HG02981 (cell line): ENCODE measurements around the gene KIF17.
A peak's percentile ranks its signal among the peaks of the same experiment; 100 is the strongest.

ENCODE experiments used
- ATAC-seq: cut with Tn5 transposase; IDR thresholded peaks from one replicate; pipeline ENCODE4 v1.9.1; 2021; ENCODE audit warnings: mild to moderate bottlenecking, moderate library complexity; ENCODE audit not compliant: unreplicated experiment

The KIF17 gene

DNA sequence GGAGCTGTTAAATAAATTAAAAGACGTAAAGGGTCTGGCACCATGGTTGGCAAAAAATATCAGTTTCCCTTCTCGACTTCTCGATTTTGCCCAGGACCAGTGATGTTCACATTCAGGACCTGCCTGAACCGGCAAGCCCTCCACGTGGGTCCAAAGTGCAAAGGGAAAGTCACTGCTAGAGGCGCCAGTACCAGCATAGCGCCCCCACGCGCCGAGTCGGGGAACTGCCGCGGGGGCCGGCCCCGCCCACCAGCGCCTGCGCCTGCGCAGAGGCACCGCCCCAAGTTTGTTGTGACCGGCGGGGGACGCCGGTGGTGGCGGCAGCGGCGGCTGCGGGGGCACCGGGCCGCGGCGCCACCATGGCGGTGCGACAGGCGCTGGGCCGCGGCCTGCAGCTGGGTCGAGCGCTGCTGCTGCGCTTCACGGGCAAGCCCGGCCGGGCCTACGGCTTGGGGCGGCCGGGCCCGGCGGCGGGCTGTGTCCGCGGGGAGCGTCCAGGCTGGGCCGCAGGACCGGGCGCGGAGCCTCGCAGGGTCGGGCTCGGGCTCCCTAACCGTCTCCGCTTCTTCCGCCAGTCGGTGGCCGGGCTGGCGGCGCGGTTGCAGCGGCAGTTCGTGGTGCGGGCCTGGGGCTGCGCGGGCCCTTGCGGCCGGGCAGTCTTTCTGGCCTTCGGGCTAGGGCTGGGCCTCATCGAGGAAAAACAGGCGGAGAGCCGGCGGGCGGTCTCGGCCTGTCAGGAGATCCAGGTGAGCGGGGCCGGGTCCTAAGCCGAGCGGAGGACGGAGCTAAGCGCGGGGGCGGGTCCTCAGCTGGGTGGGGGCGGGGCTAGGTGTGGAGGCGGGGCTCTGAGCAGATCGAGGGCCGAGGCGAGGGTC lies 84.4 kb downstream of the KIF17 start, which contains the start of gene PINK1:
Gene PINK1, plus strand, starts transcription at position 269 of the 875 bp plus-strand sequence. Its CDS starts 91 bp downstream, at position 360.
- peak; percentile 55 for ATAC-seq

DNA sequence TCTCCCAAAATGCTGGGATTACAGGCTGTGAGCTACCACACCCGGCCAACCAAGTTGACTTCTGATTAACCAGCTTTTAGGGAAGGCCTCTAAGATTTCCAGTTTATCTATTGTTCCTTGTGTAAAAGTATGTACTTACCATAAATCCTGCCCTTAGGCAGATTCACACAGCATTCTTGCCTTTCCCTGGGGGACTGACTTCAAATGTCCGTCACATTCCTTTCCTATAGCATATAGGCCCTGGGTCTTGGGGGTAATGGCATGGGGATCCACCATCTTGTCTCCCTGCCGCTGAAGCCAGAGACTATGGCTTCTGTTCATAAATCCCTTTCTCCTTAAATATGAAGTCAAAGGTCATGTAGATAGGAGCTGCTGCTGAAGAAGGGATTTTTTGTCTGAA lies 85.4 kb downstream of the KIF17 start:
- no peak for ATAC-seq

DNA sequence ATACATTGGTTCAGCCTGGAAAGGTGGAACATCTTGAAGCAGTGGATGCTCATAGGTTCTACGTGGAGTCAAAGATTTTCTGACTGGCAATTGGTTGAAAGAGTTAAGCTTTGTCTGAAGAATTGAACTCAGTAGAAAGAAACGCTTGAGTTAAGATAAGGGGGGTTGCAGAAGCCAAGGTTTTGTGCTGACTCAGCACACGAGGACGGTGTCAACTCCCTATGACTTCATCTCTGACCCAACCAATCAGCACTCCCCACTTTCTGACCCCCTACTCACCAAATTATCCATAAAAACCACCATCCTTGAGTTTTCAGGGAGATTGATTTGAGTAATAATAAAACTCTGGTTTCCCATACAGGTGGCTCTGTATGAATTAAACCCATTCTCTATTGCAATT lies 87.1 kb downstream of the KIF17 start:
- no peak for ATAC-seq

DNA sequence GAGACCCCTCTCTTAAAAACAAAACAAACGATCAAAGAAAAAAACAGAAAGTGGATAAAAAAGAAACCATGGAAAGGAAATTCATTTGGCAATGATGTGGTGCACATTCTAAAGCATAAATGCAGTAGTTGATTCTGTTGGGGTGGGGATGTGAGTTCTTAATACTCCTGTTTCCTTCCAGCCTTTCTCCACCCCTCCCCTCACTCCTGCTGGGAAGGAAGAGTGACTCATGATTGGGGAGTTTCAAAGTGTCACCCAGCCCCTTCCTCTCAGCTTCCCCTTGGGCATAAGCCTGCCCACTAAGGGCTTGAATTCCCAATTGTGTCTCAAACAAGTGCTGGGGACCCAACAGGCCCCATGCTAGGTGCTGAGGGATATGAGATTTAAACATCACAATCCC lies 91.3 kb downstream of the KIF17 start:
- ATAC-seq, result no peak

DNA sequence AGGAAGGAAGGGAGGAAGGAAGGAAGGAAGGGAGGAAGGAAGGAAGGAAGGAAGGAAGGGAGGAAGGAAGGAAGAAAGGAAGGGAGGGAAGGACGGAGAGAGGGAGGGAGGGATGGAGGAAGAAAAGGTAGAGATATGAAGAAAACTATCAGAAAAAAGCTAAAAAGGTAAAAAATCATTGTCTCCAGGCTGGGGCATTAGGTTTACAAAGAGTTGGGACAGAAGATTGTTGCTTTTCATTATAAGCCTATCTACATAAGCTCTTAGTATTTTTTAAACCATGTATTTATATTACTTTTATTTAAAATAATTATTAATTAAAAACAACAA lies 91.7 kb downstream of the KIF17 start:
- no peak for ATAC-seq

DNA sequence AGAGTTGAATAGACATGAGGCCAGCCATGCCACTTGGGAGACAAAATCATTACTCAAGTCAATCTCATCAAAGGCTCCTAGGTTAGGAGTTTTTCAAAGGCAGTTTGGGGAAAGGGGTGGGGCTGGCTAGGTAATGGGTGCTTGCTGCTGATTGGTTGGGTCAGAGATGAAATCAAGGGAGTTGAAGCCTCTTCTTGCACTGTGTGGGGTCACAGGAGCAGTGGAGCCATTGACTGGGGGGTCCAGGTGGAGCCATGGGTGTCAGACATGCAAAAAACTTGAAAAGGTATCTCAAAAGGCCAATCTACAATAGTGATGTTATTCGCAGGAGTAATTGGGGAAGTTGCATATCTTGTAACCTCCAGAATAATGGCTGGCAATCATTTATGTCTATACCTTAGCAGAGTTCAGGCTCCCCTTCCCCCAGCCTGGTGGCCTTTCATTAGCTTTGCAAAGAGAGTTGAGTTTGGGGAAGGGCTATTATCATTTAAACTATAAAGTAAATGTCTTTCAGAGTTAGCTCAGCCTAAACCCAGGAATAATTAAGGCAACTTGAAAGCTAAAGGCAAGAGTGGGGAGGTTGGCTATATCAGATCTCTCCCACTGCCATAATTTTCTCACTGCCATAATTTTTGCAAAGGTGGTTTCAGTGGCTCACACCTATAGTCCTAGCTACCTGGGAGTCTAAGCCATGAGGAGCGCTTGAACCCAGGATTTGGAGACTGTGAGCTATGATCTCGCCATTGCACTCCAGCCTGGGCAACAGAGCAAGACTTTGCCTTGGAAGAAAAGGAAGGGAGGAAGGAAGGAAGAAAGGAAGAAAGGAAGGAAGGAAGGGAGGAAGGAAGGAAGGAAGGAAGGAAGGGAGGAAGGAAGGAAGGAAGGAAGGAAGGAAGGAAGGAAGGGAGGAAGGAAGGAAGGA lies 92.4 kb downstream of the KIF17 start:
- no peak for ATAC-seq

DNA sequence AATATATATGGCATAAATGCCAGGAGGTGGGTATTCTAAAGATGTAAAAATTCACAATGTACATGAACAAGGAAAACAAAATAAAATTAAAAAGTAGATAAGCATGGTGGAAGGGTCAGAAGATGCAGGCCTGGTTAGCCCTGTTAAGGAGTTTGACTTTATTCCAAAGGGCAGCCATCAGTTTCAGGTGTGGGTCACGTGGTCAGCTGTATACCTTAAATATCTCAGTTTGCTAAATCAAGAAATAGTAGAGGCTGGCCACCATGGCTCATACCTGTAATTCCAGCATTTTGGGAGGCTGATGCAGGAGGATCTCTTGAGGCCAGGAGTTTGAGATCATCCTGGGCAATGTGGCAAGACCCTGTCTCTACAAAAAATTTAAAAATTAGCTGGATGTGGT lies 93.1 kb downstream of the KIF17 start:
- ATAC-seq, result no peak

DNA sequence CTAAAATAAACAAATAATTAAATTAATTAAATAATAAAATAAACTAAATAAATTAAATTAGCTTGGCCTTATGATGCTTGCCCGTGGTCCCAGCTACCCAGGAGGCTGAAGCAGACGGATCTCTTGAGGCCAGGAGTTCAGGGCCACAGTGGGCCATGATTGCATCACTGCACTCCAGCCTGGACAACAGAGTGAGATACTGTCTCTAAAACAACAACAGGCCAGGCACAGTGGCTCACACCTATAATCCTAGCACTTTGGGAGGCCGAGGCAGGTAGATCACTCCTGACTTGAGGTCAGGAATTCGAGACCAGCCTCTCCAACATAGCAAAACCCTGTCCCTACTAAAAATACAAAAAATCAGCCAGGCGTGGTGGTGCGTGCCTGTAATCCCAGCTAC lies 96.8 kb downstream of the KIF17 start:
- ATAC-seq, result no peak

DNA sequence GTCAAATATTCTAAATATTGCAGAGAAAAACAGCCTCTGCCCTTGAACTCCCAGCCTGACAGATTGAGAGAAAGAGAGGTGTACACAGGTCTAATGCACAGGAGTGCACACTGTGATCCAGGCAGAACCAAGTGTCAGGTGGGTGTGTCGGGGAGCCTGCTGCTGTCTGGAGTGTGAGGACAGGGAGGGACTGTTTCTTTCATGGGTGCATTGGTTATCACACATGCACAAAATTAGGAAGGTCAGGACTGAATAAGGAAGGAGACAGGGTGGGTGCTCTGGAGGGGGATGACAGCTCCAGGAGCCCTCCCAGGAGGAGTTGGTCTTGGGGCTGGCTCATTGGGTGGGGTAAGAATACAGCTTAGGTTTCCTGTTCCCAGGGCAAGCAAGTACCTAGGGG lies 97.8 kb downstream of the KIF17 start:
- no peak for ATAC-seq

DNA sequence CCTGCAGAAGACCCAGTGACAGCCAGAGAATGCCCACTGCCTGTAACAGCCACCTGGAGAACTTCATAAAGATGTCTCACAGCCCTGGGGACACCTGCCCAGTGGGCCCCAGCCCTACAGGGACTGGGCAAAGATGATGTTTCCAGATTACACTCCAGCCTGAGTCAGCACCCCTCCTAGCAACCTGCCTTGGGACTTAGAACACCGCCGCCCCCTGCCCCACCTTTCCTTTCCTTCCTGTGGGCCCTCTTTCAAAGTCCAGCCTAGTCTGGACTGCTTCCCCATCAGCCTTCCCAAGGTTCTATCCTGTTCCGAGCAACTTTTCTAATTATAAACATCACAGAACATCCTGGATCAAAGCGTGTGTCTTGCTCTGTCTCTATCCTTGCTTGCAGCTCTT lies 99.3 kb downstream of the KIF17 start:
- no peak for ATAC-seq

DNA sequence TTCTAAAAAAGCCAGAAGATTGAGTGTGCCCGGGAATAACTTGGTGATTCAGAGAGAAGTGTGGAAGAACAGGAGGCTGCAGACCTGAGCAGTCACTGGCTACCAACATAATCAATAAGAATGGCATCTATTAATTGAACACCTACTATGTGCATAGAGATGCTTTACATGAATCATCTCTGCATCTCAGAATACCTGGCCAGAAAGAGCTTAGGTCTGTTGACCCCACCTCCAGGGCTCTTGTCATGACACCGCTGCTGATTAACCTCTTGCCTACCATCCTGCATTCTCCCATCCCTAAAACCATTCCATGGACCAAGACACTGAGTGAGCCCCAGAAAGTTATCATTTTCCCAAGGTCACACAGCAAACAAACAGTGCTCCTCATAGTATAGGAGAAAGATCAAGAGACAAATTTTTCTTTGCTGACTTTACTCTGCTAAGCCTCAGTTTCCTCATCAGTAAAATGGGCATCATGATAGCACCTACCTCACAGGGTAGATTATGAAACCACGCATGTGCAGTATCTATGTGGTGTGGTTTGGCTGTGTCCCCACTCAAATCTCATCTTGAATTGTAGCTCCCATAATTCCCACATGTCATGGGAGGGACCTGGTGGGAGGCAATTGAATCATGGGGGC lies 100.8 kb downstream of the KIF17 start:
- ATAC-seq, result no peak

DNA sequence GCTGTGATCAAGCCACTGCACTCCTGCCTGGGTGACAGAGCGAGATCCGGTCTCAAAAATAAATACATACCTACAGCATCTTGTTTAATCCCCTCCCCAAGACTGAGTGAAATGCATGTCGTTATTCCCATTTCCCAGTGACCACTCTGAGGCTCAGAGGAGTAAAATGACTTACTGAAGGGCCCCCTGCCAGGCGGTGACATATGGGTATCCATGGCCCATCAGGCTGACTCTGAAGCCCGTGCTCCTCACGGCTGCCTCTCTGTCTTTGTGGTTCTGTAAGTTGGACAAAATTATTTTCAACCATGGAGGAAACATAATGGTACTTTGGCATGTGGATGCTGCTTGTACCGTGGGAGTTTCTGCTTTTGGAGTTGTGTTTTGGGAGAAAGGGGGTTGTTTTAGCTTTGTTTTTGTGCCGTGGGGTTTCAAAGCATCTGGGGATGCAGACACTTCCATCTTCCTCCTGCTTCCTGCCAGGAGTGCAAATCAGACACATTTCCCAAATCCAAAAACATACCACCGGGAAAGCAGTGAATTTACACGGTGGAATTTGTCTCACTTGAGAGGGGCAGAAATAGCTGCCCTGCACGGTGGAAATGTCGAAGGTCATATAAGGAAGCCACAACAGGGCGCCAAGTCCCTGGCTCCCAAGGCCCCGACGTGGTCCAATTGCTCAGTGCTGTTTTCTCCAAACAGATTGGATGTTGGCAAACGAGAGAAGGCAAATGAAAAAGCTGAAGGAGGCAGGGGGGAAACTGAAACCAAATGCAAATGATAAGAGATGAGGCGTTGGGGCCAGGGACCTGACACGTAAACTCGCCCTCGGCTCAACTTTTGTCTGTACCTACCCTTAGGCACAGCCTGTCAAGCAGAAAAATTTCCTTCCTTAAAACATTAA lies 101.6 kb downstream of the KIF17 start:
- ATAC-seq, result no peak

DNA sequence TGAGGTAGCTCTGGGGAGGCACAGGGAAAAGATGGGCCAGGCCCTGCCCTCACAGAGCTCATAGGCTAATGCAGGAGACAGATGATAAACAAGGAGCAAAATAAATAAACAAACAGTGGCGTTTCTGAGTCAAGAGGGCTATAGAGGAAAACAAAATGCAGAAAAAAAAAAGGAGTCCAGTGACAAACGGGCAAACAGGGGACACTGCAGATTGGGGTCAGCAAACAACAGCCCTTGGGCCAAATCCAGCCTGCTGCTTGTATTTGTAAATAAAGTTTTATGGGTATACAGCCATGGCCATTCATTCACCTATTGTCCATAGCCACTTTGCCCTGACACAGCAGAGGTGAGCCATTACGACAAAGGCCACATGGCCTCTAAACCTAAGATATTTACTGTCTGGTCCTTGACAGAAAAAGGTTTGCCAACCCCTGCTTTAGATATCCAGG lies 103.7 kb downstream of the KIF17 start:
- no peak for ATAC-seq
